IMR-90 (cell line): ENCODE data around the gene MYT1. TPM values are rescaled to one million over a fixed set of nuclear protein-coding genes. Genes with fewer than 3 reads are reported as not detected.

Experiments used
- ATAC-seq: fragments of 200-7000 bp; cut with Tn5 transposase; 2 replicates; pipeline ENCODE4 v1.9.1; 2020; ENCODE audit warnings: low read depth, mild to moderate bottlenecking, moderate library complexity
- BruUV-seq: library from RNA; stranded (reverse); fragments of 400-500 nt; replicated peaks from 2 replicates; lab custom pipeline; 2021; lab: Mats Ljungman, UMichigan
- CTCF ChIA-PET: fragments of 300-600 bp; formaldehyde crosslinking; extraction: SDS; loops from one replicate; lab custom pipeline; 2021; ENCODE audit warnings: antibody characterized with exemption; lab: Yijun Ruan, JAX
- POLR2A ChIA-PET: fragments of 300-600 bp; sonication (Branson Sonifier 250); formaldehyde crosslinking; loops from one replicate; lab custom pipeline; 2022; ENCODE audit warnings: antibody characterized with exemption; ENCODE audit not compliant: unreplicated experiment; lab: Charles Lee
- DNase-seq: peaks from one replicate; pipeline ENCODE4 v3.0.0; 2013
- H2AFZ ChIP-seq: replicated peaks from 2 replicates; pipeline ENCODE3; 2013; ENCODE audit warnings: low read length, mild to moderate bottlenecking; ENCODE audit not compliant: poor library complexity
- H2AK5ac ChIP-seq: 2 replicates; pipeline ENCODE4 v1.6.1; 2013; ENCODE audit warnings: low read depth, low read length, inconsistent platforms
- H2AK9ac ChIP-seq: replicated peaks from 2 replicates; pipeline ENCODE3; 2013; ENCODE audit warnings: mild to moderate bottlenecking, low read depth, low read length, moderate library complexity; ENCODE audit not compliant: poor library complexity
- H2BK120ac ChIP-seq: 2 replicates; pipeline ENCODE4 v1.6.1; 2013; ENCODE audit warnings: low read depth, low read length, inconsistent platforms
- H2BK15ac ChIP-seq: 3 replicates; pipeline ENCODE4 v1.6.1; 2013; ENCODE audit warnings: low read depth, low read length, inconsistent platforms
- H2BK20ac ChIP-seq: 2 replicates; pipeline ENCODE4 v1.6.1; 2013; ENCODE audit warnings: low read depth, mild to moderate bottlenecking, inconsistent platforms, low read length, moderate library complexity
- H2BK5ac ChIP-seq: 2 replicates; pipeline ENCODE4 v1.6.1; 2013; ENCODE audit warnings: mild to moderate bottlenecking, low read depth, low read length, inconsistent platforms; ENCODE audit not compliant: poor library complexity, severe bottlenecking
- H3K14ac ChIP-seq: replicated peaks from 2 replicates; pipeline ENCODE4 v1.6.1; 2013; ENCODE audit warnings: low read depth, low read length, inconsistent platforms
- H3K18ac ChIP-seq: 2 replicates; pipeline ENCODE4 v1.6.1; 2013; ENCODE audit warnings: low read depth, low read length, control low read depth
- H3K23ac ChIP-seq: 2 replicates; pipeline ENCODE4 v1.6.1; 2013; ENCODE audit warnings: low read depth, low read length, inconsistent platforms
- H3K27ac ChIP-seq: 2 replicates; pipeline ENCODE4 v1.5.1; 2013; ENCODE audit warnings: mild to moderate bottlenecking, control low read depth, low read length; ENCODE audit not compliant: insufficient read depth
- H3K27me3 ChIP-seq: 2 replicates; pipeline ENCODE4 v1.6.1; 2013; ENCODE audit warnings: low read length; ENCODE audit not compliant: control insufficient read depth, insufficient read depth
- H3K36me3 ChIP-seq: 2 replicates; pipeline ENCODE4 v1.6.1; 2013; ENCODE audit warnings: low read length, mixed read lengths; ENCODE audit not compliant: control insufficient read depth, insufficient read depth
- H3K4ac ChIP-seq: 2 replicates; pipeline ENCODE4 v1.6.1; 2013; ENCODE audit warnings: low read depth, low read length, inconsistent platforms
- H3K4me1 ChIP-seq: 2 replicates; pipeline ENCODE4 v1.6.1; 2013; ENCODE audit warnings: low read length, mixed read lengths; ENCODE audit not compliant: control insufficient read depth, insufficient read depth
- H3K4me2 ChIP-seq: 2 replicates; pipeline ENCODE4 v1.6.1; 2013; ENCODE audit warnings: low read depth, mild to moderate bottlenecking, control low read depth, low read length, moderate library complexity
- H3K4me3 ChIP-seq: 2 replicates; pipeline ENCODE4 v1.5.1; 2013; ENCODE audit warnings: low read depth, mild to moderate bottlenecking, control low read depth, low read length, moderate library complexity; ENCODE audit not compliant: insufficient read depth
- H3K56ac ChIP-seq: 2 replicates; pipeline ENCODE4 v1.6.1; 2013; ENCODE audit warnings: low read length, inconsistent platforms; ENCODE audit not compliant: insufficient read depth; ENCODE audit errors: extremely low read depth
- H3K79me1 ChIP-seq, 2 experiments: 2 replicates each; pipeline ENCODE4 v1.6.1; 2013; ENCODE audit warnings: low read length in 2 of 2, inconsistent platforms in 1 of 2, low read depth in 1 of 2
- H3K9ac ChIP-seq: 2 replicates; pipeline ENCODE4 v1.6.1; 2013; ENCODE audit warnings: low read depth, low read length, control low read depth
- H3K9me1 ChIP-seq: 2 replicates; pipeline ENCODE4 v1.6.1; 2013; ENCODE audit warnings: low read length, inconsistent platforms; ENCODE audit not compliant: insufficient read depth
- H3K9me3 ChIP-seq: 2 replicates; pipeline ENCODE4 v1.6.1; 2013; ENCODE audit warnings: low read length; ENCODE audit not compliant: control insufficient read depth, insufficient read depth
- H4K20me1 ChIP-seq: 2 replicates; pipeline ENCODE4 v1.6.1; 2013; ENCODE audit warnings: low read length, inconsistent platforms; ENCODE audit not compliant: insufficient read depth
- H4K5ac ChIP-seq: 2 replicates; pipeline ENCODE4 v1.6.1; 2013; ENCODE audit warnings: mild to moderate bottlenecking, low read depth, low read length, control low read depth
- H4K8ac ChIP-seq, 2 experiments: 2 replicates each; pipeline ENCODE4 v1.6.1; 2013; ENCODE audit warnings: low read depth in 2 of 2, low read length in 2 of 2, control low read depth in 1 of 2, inconsistent platforms in 1 of 2
- H4K91ac ChIP-seq: 2 replicates; pipeline ENCODE4 v1.6.1; 2013; ENCODE audit warnings: low read depth, low read length, inconsistent platforms; ENCODE audit not compliant: insufficient read depth
- CEBPB ChIP-seq: IDR thresholded peaks from 2 replicates; pipeline ENCODE4 v1.6.1; 2012; ENCODE audit warnings: low read depth, low read length, improper control_type of control experiment
- CHD1 ChIP-seq: IDR thresholded peaks from 2 replicates; pipeline ENCODE4 v1.6.1; 2012; ENCODE audit warnings: low read depth, low read length, improper control_type of control experiment
- ELK1 ChIP-seq: fragments of 150-350 bp; IDR thresholded peaks from 2 replicates; pipeline ENCODE4 v1.6.1; 2016; ENCODE audit warnings: low read depth, mild to moderate bottlenecking, low read length, moderate library complexity, borderline replicate concordance
- FOS ChIP-seq: fragments of 150-350 bp; IDR thresholded peaks from 2 replicates; pipeline ENCODE4 v1.6.1; 2016; ENCODE audit warnings: low read depth, low read length
- MAFK ChIP-seq: IDR thresholded peaks from 2 replicates; pipeline ENCODE4 v1.6.1; 2012; ENCODE audit warnings: low read depth, low read length, improper control_type of control experiment
- MAZ ChIP-seq: IDR thresholded peaks from 2 replicates; pipeline ENCODE4 v1.6.1; 2012; ENCODE audit warnings: low read depth, mild to moderate bottlenecking, low read length, improper control_type of control experiment, moderate library complexity, borderline replicate concordance
- NFE2L2 ChIP-seq: fragments of 150-350 bp; IDR thresholded peaks from 2 replicates; pipeline ENCODE4 v1.6.1; 2016; ENCODE audit warnings: low read depth, mild to moderate bottlenecking, low read length
- RAD21 ChIP-seq: IDR thresholded peaks from 2 replicates; pipeline ENCODE4 v1.6.1; 2012; ENCODE audit warnings: low read length, improper control_type of control experiment
- RCOR1 ChIP-seq: IDR thresholded peaks from 2 replicates; pipeline ENCODE4 v1.6.1; 2012; ENCODE audit warnings: mild to moderate bottlenecking, low read length, improper control_type of control experiment; ENCODE audit not compliant: insufficient replicate concordance
- SMC3 ChIP-seq: fragments of 150-350 bp; IDR thresholded peaks from 2 replicates; pipeline ENCODE4 v1.6.1; 2016; ENCODE audit warnings: low read depth, mild to moderate bottlenecking, antibody characterized with exemption, low read length, moderate library complexity
- USF2 ChIP-seq: fragments of 150-350 bp; IDR thresholded peaks from 2 replicates; pipeline ENCODE4 v1.6.1; 2017; ENCODE audit warnings: mild to moderate bottlenecking, antibody characterized with exemption, low read length, low read depth
- WGBS, 2 experiments: methylation state at CpG; one replicate each; pipeline versions ENCODE4 v1.1.5 to v1.1.7; 2013; ENCODE audit warnings: missing lambda C conversion rate in 2 of 2; ENCODE audit not compliant: insufficient read length in 1 of 2; ENCODE audit errors: extremely low coverage in 2 of 2; 5-methylcytosine and 5-hydroxymethylcytosine counted together
- dilution Hi-C: fragments of 300-500 bp; cut with HindIII; formaldehyde crosslinking; loops from one replicate; pipeline ENCODE4 v1.14.3; 2018; ENCODE audit warnings: low sequenced_read_pairs; ENCODE audit not compliant: unreplicated experiment
- in situ Hi-C: fragments of 300-500 bp; cut with MboI; formaldehyde crosslinking; loops from 3 replicates; pipeline ENCODE4 v1.14.3; 2019; ENCODE audit warnings: low sequenced_read_pairs, inconsistent platforms, mixed read lengths
- intact Hi-C: fragments of 100-400 bp; cut with micrococcal nuclease; formaldehyde crosslinking; loops from 2 replicates; pipeline ENCODE4 v1.10.0; 2022
- polyA plus RNA-seq, 3 experiments: library from polyadenylated mRNA; depleted of rRNA; stranded (reverse); fragments of >200 nt; gene quantifications; 2 replicates each; pipeline ENCODE4 v1.2.3, GENCODE V29; 2012; ENCODE audit warnings: low replicate concordance in 1 of 3
- total RNA-seq: library from RNA; depleted of rRNA; stranded (reverse); fragments of >200 nt; gene quantifications from 2 replicates; pipeline ENCODE4 v1.2.3, GENCODE V29; 2012

The MYT1 gene
- total and polyA plus RNA-seq, 2 of the 4 experiments (the other 2 are of a cell fraction) = not detected

- Histone ChIP-seq H3K4me3 (no peak overlapping the region), H2AFZ (no peak overlapping the region), H4K8ac (no peak overlapping the region), H3K36me3 (no peaks in the 10 kb centered on the region), H3K9me1 (no peaks in the 10 kb centered on the region), H2BK20ac (no peak overlapping the region), H3K27me3 (peaks cover 8% of the 10 kb centered on the region), H2BK120ac (no peak overlapping the region), H3K23ac (no peak overlapping the region), H2AK5ac (no peak overlapping the region), H3K79me1 (no peaks in the 10 kb centered on the region), H4K5ac (no peak overlapping the region), H4K91ac (no peak overlapping the region), H3K18ac (no peak overlapping the region), H3K4me1 (no peaks in the 10 kb centered on the region), H3K9ac (no peak overlapping the region), H3K56ac (no peak overlapping the region), H3K14ac (no peak overlapping the region), H2BK5ac (no peak overlapping the region), H3K4ac (no peak overlapping the region), H3K4me2 (no peak overlapping the region), H3K27ac (no peak overlapping the region), H4K20me1 (no peaks in the 10 kb centered on the region), H2AK9ac (no peak overlapping the region), H3K9me3 (peaks cover 11% of the 10 kb centered on the region), H2BK15ac (no peak overlapping the region)
- ChIA-PET POLR2A (no interaction called here), CTCF (no interaction called here)
- in situ Hi-C loops (no loop called here), dilution Hi-C loops (no loop called here), intact Hi-C loops (no loop called here)
- no peak for TF ChIP-seq ELK1
- TF ChIP-seq CHD1 = no peak
- TF ChIP-seq SMC3 = no peak
- no peak for TF ChIP-seq NFE2L2
- TF ChIP-seq MAFK = no peak
- TF ChIP-seq FOS = no peak
- TF ChIP-seq RAD21 = no peak
- no peak for TF ChIP-seq CEBPB
- TF ChIP-seq MAZ = no peak
- TF ChIP-seq RCOR1 = no peak
- TF ChIP-seq USF2 = no peak
- DNase-seq (no peak), ATAC-seq (no peak)
- BruUV-seq = no TSS peak
- no CpG with 5 or more reads among the region's 7 CpGs for WGBS, 2 experiments
Observed at GRCh38 chr20:64146301-64146935, 17.8 kb upstream of the MYT1 start.
